IPS-15b (cell line): Measurements from ENCODE around the gene ADH4.
"Not testable (repeated sequence)": the region's sequence is repeated elsewhere in the genome, so short reads cannot be mapped to it uniquely, and the experiment has no call there.

ENCODE experiments used
- H3K27me3 ChIP-seq: one replicate; pipeline ENCODE4 v1.6.1; 2013; ENCODE audit warnings: low read length; ENCODE audit not compliant: control insufficient read depth, insufficient read depth
- H3K36me3 ChIP-seq: one replicate; pipeline ENCODE4 v1.6.1; 2013; ENCODE audit warnings: low read length; ENCODE audit not compliant: control insufficient read depth, insufficient read depth
- H3K4me1 ChIP-seq: one replicate; pipeline ENCODE4 v1.6.1; 2013; ENCODE audit warnings: mild to moderate bottlenecking, low read length; ENCODE audit not compliant: control insufficient read depth, insufficient read depth
- H3K4me3 ChIP-seq: one replicate; pipeline ENCODE4 v1.5.1; 2013; ENCODE audit warnings: low read depth, low read length
- H3K9ac ChIP-seq: one replicate; pipeline ENCODE4 v1.6.1; 2013; ENCODE audit warnings: low read depth, mild to moderate bottlenecking, low read length
- H3K9me3 ChIP-seq: one replicate; pipeline ENCODE4 v1.6.1; 2013; ENCODE audit warnings: mild to moderate bottlenecking, low read length; ENCODE audit not compliant: control insufficient read depth, insufficient read depth

The ADH4 gene

GRCh38 chr4:99144070-99144469 lies at the start of gene ADH4:
TSS of gene ADH4 (minus strand) at chr4:99144297. CDS start at chr4:99144222, 75 bp downstream.
- Histone ChIP-seq H3K4me3 (no peak within 1 kb of the TSS), H3K4me1 (no peaks in the 10 kb centered on the region)

GRCh38 chr4:99190336-99190735 lies 46.2 kb upstream of the ADH4 start:
- H3K4me3 ChIP-seq = no peak overlapping the region
- no peak overlapping the region for H3K9ac ChIP-seq
- no peaks in the 10 kb centered on the region for H3K9me3 ChIP-seq
- no peaks in the 10 kb centered on the region for H3K27me3 ChIP-seq
- H3K4me1 ChIP-seq = no peaks in the 10 kb centered on the region
- H3K36me3 ChIP-seq = no peaks in the 10 kb centered on the region

More at GRCh38 chr4:99144070-99144469, at the start of gene ADH4:
- Histone ChIP-seq H3K27me3 (no peaks in the 10 kb centered on the region), H3K9ac (no peak within 1 kb of the TSS), H3K36me3 (no peaks in the 10 kb centered on the region), H3K9me3 (no peaks in the 10 kb centered on the region)

GRCh38 chr4:99189900-99190299 lies 45.8 kb upstream of the ADH4 start:
- H3K4me1 ChIP-seq, H3K27me3 ChIP-seq, H3K4me3 ChIP-seq, H3K36me3 ChIP-seq, H3K9ac ChIP-seq, H3K9me3 ChIP-seq: not testable (repeated sequence)

- Histone ChIP-seq H3K4me3 (no peak overlapping the region), H3K9ac (no peak overlapping the region), H3K4me1 (no peaks in the 10 kb centered on the region), H3K36me3 (no peaks in the 10 kb centered on the region), H3K9me3 (no peaks in the 10 kb centered on the region), H3K27me3 (no peaks in the 10 kb centered on the region)
These were observed 41.9 kb upstream of the ADH4 start for GRCh38 chr4:99186029-99186428.

GRCh38 chr4:99185581-99185980 lies 41.5 kb upstream of the ADH4 start:
- H3K9me3 ChIP-seq = no peaks in the 10 kb centered on the region
- H3K27me3 ChIP-seq = no peaks in the 10 kb centered on the region
- no peak overlapping the region for H3K9ac ChIP-seq
- H3K4me3 ChIP-seq = no peak overlapping the region
- H3K4me1 ChIP-seq = no peaks in the 10 kb centered on the region
- H3K36me3 ChIP-seq = no peaks in the 10 kb centered on the region

- H3K4me1 ChIP-seq = no peaks in the 10 kb centered on the region
- H3K9ac ChIP-seq = no peak overlapping the region
- no peaks in the 10 kb centered on the region for H3K36me3 ChIP-seq
- no peaks in the 10 kb centered on the region for H3K9me3 ChIP-seq
- H3K4me3 ChIP-seq = no peak overlapping the region
- H3K27me3 ChIP-seq = no peaks in the 10 kb centered on the region
These were observed 36.4 kb upstream of the ADH4 start for GRCh38 chr4:99180382-99181070.

GRCh38 chr4:99179626-99180025 lies 35.5 kb upstream of the ADH4 start:
- Histone ChIP-seq H3K4me1 (no peaks in the 10 kb centered on the region), H3K4me3 (no peak overlapping the region), H3K9ac (no peak overlapping the region), H3K27me3 (no peaks in the 10 kb centered on the region), H3K36me3 (no peaks in the 10 kb centered on the region), H3K9me3 (no peaks in the 10 kb centered on the region)

GRCh38 chr4:99179178-99179577 lies 35.1 kb upstream of the ADH4 start:
- H3K9ac ChIP-seq = no peak overlapping the region
- no peaks in the 10 kb centered on the region for H3K36me3 ChIP-seq
- no peaks in the 10 kb centered on the region for H3K9me3 ChIP-seq
- no peak overlapping the region for H3K4me3 ChIP-seq
- no peaks in the 10 kb centered on the region for H3K4me1 ChIP-seq
- H3K27me3 ChIP-seq = no peaks in the 10 kb centered on the region

- Histone ChIP-seq H3K9me3 (no peaks in the 10 kb centered on the region), H3K36me3 (no peaks in the 10 kb centered on the region), H3K27me3 (no peaks in the 10 kb centered on the region), H3K4me1 (no peaks in the 10 kb centered on the region), H3K9ac (no peak overlapping the region), H3K4me3 (no peak overlapping the region)
These were observed 22.4 kb upstream of the ADH4 start for GRCh38 chr4:99166544-99166943.

GRCh38 chr4:99165978-99166377 lies 21.9 kb upstream of the ADH4 start:
- Histone ChIP-seq H3K4me1 (no peaks in the 10 kb centered on the region), H3K9me3 (no peaks in the 10 kb centered on the region), H3K27me3 (no peaks in the 10 kb centered on the region), H3K4me3 (no peak overlapping the region), H3K36me3 (no peaks in the 10 kb centered on the region), H3K9ac (no peak overlapping the region)

GRCh38 chr4:99161373-99162099 lies 17.4 kb upstream of the ADH4 start:
- H3K36me3 ChIP-seq = no peaks in the 10 kb centered on the region
- no peak overlapping the region for H3K4me3 ChIP-seq
- H3K27me3 ChIP-seq = no peaks in the 10 kb centered on the region
- H3K9ac ChIP-seq = no peak overlapping the region
- no peaks in the 10 kb centered on the region for H3K4me1 ChIP-seq
- H3K9me3 ChIP-seq = no peaks in the 10 kb centered on the region

GRCh38 chr4:99159699-99160098 lies 15.6 kb upstream of the ADH4 start:
- H3K4me3 ChIP-seq = no peak overlapping the region
- no peaks in the 10 kb centered on the region for H3K27me3 ChIP-seq
- H3K9ac ChIP-seq = no peak overlapping the region
- no peaks in the 10 kb centered on the region for H3K36me3 ChIP-seq
- no peaks in the 10 kb centered on the region for H3K4me1 ChIP-seq
- H3K9me3 ChIP-seq = no peaks in the 10 kb centered on the region
